GF-D8 (cell line): ENCODE results near the gene KICS2.
A peak's percentile ranks its signal among the peaks of the same experiment; 100 is the strongest.
"Not testable (repeated sequence)": the region's sequence is repeated elsewhere in the genome, so short reads cannot be mapped to it uniquely, and the experiment has no call there.

Experiments
- DNase-seq: peaks from one replicate; lab custom pipeline; 2025; lab: John Stamatoyannopoulos, UW

Gene KICS2

DNA sequence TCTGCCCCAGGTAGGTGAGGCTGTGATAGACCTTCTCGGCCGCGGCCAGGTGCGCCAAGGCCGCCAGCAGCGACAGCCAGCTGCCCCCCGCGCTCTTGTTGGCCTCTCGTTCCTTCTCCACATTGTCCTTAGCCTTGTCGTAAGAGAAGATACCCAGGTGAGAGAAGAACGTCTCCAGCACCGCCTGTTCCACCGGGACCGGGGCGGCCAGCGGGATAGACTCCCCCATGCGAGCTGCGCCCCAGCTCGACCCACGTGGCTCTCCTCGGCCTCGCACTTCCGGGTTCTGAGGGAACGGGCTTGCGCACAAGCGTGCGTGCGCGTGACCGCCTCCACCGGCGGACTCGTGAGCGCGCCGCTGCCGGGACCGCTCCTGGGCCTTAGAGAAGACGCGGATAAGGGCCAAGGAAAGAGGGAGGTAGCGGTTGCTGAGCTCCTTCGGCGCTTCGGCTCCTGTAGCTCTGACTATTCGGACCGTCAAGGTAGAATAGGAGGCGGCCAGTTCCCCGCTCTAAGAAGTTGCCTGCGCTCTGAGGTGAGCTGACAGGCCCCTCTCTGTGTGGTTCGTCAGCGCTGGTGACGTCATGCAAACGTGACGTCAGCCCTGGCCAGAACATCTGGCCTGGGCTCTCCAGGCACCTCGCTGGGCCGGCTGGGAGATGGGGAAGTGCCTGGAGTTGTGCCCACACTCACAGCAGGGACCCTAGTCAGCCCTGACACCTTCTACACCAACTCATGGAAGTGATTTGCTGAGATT lies at the start of gene KICS2:
TSS of gene KICS2 (minus strand) at position 288 of the 757 bp plus-strand sequence. CDS start at position 229, 59 bp downstream.
- DNase-seq, result peak; percentile 67

GRCh38 chr12:64270411-64270810 lies 48.3 kb upstream of the KICS2 start:
- no peak for DNase-seq

DNA sequence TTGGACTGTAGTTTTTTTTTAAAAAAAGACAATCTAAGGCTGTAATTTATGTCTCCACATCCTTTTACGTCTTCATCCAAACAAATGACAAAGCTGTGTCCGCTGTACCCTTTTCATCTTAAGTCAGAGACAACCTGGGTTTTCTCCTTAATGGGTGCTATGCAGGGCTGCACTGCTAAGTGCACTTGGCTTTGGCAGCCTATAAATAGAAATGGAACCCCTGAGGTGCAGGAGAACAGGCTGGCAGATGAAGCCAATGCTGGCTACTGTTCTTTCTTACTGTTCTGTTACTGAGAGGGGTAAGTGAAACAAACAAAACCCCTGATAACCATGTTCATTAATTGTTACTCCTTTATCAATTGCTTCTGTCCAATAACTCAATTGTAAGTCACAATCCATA lies 47.1 kb upstream of the KICS2 start:
- no peak for DNase-seq

DNA sequence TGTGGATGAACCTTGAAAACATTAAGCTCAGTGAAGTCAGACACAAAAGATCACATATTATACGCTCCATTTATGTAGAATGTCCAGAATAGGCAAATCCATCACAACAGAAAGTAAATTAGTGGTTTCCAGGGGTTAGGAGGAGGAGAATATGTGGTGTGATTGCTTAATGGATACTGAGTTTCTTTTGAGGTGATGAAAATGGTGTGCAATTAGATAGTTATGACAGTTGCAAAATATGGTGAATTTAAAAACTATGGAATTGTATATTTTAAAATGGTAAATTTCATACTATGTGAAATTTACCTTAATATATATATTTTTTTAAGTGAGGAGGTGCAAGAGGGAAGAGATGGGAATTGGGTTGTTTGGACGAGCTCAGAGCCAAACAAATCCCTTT lies 46.3 kb upstream of the KICS2 start:
- no peak for DNase-seq

DNA sequence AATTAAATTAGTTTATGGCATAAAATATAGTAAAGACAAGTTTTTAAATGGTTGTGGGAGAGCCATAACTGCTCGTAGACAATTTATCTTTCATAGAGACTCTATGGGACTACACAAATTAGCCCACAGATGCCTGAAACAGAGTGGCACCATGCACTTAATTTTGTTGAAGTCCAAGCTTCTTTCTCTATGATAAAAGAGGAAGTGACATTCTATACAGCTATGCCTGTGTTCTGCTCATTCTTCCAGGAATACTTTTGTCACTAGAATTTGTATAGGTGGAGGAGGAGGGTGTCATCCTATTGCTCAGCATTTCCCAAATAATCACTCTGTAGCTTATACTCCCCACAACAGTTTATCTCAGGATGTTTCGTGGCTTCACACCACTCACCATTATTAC lies 43.7 kb upstream of the KICS2 start:
- no peak for DNase-seq

DNA sequence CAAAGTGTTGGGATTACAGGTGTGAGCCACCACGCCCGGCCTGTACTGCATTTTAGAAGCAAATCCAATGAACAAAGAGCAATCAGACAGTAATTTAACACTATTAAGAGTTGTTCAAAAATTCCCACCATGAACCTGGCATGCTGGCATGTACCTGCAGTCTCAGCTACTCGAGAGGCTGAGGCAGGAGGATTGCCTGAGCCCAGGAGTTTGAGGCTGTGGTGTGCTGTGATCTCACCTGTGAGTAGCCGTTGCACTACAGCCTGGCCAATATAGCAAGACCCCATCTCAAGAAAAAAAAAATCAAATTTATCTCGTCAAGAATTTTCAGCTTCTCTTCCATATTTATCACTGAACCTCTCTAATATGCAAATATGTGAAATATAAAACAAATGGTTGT lies 39.7 kb upstream of the KICS2 start:
- DNase-seq, result no peak

- no peak for DNase-seq
These were observed 36.5 kb upstream of the KICS2 start for GRCh38 chr12:64258576-64258975.

DNA sequence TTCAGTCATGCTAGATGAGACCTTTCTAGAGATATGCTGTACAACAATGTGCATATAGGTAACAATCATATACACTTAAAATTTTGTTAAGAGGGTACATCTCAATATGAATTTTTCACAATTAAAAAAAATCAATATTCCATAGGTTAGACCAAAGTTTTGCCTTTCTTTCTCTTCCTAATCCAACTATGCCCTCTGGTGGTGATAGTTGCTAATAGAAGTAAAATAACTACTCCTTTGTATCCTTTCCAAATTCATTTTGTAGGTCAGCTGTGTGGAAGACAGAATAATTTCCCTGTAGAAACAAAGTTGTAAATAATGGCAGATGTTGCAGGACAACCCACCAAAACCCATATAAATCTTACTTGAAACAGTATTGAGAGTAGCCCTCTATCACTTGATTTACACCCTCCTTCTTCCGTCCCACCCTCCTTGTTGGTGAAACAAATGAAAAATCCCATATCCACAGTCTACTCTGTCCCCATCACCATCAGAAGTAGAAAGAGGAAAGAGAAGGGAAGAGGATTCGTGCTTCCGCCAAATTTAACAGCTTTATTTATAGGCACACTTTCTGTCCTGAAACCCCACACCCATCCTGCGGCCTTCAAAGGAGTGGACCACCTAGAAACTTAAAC lies 34.2 kb upstream of the KICS2 start:
- DNase-seq, result no peak

GRCh38 chr12:64255249-64255648 lies 33.2 kb upstream of the KICS2 start:
- no peak for DNase-seq

GRCh38 chr12:64253356-64253755 lies 31.3 kb upstream of the KICS2 start:
- DNase-seq, result no peak

DNA sequence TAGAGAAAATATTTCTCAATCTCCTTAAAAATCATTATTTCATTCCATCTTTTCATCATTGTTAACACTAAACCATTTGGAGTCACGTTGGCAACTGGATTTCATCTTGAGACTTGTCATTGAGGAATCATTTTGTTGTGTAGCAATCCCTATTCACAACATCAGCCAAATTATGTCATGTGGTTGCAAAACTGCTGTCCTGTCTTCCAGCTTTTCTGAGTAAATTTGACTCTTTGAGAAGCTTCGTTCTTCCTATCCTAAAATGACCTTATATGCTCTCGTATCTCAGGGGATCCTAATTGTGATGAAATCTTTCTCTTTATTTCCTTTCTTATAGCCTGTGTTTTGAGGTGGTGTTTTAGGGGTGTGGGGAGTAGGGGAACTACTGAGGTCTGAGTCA lies 30.6 kb upstream of the KICS2 start:
- DNase-seq, result no peak

DNA sequence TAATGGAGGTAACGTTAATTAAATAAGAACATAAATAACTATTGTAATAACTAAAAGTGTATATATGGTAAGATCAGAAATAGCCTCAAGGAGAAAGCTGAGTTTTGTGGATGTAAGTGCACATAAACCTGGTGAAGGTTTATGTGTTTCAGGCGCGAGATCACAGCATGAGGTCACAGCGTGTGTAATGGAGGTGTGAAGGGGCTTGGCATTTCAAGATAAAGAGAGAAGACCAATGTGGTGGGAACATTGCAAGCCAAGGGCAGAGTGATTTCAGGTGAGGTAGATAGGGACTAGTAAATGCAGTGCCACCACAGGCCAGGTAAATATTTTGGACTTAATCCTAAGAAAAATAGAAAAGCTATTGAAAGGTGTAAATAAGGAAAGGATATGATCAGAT lies 21.7 kb upstream of the KICS2 start:
- no peak for DNase-seq

DNA sequence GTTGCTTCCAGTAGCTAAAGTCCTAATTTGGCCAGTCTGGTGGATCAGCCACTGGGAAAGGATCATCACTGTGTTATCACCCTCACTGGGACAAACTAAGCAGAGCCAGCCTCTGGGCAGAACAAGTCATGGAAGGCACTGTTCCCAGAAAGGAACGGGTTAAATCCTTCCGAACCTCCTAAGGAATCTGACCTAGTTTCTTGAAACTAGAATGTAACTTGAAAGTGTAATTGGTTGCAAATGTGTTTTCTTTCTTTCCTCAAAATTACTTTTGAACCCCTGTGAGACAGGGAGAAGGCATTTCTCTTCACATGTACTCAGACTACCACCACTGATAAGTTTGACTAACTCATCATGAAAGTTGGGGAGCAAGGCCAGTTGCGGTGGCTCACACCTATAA lies 18.7 kb upstream of the KICS2 start:
- DNase-seq, result no peak

DNA sequence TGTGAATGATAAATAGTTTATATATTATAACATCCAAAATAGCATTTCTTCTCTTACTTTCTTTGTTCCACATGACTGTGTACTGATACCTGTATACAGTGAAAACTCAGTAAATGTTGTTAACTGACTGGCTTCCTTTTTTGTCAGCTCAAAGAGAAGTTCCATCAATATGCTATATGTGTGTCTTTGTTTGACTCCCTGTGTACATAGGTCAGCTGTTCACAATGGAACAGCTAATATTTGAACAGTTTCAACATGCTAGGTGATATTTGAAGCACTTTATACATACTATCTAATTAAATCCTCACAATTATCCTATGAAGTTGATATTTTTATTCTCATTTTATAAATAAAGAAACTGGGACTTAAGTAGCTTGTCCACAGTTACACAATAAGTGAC lies 15.3 kb upstream of the KICS2 start:
- DNase-seq, result no peak

DNA sequence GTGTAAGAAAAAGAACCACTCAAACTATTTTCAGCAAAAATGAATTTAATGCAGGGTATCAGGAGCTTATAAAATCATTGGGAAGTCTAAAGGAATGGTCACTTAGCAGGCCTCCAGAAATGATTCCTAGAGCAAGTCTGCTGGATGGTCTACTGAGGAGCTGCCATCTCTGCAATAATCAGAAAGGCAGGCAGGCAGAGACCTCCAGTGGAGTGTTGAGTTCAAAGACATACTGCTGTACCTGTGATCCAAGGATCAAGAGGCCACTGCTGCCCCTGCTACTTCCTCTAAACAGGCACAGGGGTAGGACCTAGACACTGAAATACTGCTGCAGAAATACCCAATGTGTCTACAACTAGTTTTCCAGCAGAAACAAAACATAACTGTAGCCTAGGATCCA lies 14.5 kb upstream of the KICS2 start:
- no peak for DNase-seq

DNA sequence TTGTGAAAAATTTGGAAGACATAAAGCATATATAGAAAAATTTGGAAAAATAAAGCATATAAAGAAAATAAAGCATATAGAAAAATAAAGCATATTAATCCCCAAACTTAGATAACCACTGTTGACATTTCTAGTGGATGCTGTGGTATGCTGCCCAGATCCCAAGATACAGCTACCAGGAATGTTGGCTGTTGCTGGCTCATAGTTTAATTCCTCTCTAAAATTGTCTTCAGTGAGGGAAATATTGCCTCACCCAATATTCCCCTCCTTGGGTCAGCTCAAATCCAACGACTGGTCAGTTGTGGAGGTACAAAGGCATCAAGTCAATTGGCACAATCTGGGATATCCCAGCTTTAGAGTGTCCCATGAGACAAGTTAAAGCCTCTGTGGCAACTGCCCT lies 10.1 kb upstream of the KICS2 start:
- no peak for DNase-seq

- no peak for DNase-seq
These were observed 7.7 kb upstream of the KICS2 start for GRCh38 chr12:64229796-64230195.

DNA sequence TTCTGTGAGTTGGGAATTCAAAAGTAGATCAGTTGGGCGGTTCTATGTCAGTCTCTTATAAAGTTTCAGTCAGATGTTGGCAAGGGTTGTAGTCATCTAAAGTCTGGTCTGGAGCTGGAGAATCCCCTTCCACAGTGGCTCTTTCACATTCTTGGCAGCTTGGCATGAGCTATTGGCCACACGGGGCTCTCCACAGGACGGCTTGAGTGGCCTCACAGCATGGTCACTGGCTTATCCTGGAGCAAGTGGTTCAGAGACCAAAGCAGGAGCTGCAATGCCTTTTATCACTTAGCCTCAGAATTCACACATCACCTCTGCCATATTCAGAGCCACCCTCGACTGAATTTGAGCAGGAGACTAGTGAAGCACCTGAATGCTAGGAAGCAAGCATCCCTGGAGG lies 7.1 kb upstream of the KICS2 start:
- no peak for DNase-seq

- DNase-seq, result no peak
These were observed 3.5 kb upstream of the KICS2 start for GRCh38 chr12:64225626-64226025.

GRCh38 chr12:64221651-64222008 lies 466 bp downstream of the KICS2 start:
- DNase-seq, result peak; percentile 45

DNA sequence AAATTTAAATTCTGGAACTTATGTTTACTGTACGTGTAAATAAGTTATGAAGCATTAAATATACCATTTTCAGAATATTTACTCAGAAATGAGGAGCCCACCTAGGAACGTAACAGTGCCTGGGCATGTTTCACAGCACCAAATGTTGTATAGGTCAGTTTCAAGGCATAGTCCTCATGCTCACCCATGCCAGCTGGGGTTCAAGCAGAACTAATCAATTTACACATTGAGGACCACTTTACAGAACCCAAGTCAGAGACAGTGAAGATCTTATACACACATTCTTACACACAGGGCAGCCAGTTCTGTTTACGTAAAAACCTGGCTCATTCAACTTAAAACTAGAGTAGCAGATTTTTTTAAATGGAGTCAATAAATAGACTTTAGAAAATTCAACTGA lies 2.0 kb downstream of the KICS2 start:
- no peak for DNase-seq

- peak; percentile 5 for DNase-seq
These were observed 3.0 kb downstream of the KICS2 start for GRCh38 chr12:64219145-64219544.

- DNase-seq, result no peak
These were observed 3.5 kb downstream of the KICS2 start for GRCh38 chr12:64218597-64218996.

- not testable (repeated sequence) for DNase-seq
These were observed 4.5 kb downstream of the KICS2 start for GRCh38 chr12:64217643-64218042.
